Liver (tissue), 9 donors: ENCODE results near the gene CCDC178. TPM values are rescaled to one million over a fixed set of nuclear protein-coding genes. Genes with fewer than 3 reads are reported as not detected.

Experiments used
- DNase-seq: peaks from one replicate; pipeline ENCODE4 v3.0.0-alpha.2; 2017; ENCODE audit warnings: low spot score
- H3K27ac ChIP-seq, 2 donors: one replicate each; pipeline ENCODE4 v1.7.0; 2013; ENCODE audit warnings: inconsistent platforms in 2 of 2, low read length in 2 of 2, control low read depth in 1 of 2, low read depth in 1 of 2, mild to moderate bottlenecking in 1 of 2
- H3K27me3 ChIP-seq, 4 donors: one replicate each; pipeline versions ENCODE4 v1.6.1 to v1.7.0; 2013; ENCODE audit warnings: low read length in 3 of 4, inconsistent platforms in 1 of 4, mild to moderate bottlenecking in 1 of 4, moderate library complexity in 1 of 4; ENCODE audit not compliant: control insufficient read depth in 4 of 4, insufficient read depth in 4 of 4
- H3K36me3 ChIP-seq, 4 donors: one replicate each; pipeline versions ENCODE4 v1.6.1 to v1.7.0; 2013; ENCODE audit warnings: low read length in 3 of 4, mild to moderate bottlenecking in 3 of 4, low read depth in 1 of 4, moderate library complexity in 1 of 4; ENCODE audit not compliant: control insufficient read depth in 4 of 4, insufficient read depth in 3 of 4
- H3K4me1 ChIP-seq, 4 donors: one replicate each; pipeline versions ENCODE4 v1.6.1 to v1.7.0; 2013; ENCODE audit warnings: low read length in 3 of 4, mild to moderate bottlenecking in 3 of 4, moderate library complexity in 1 of 4; ENCODE audit not compliant: control insufficient read depth in 4 of 4, insufficient read depth in 4 of 4
- H3K4me3 ChIP-seq, 3 donors: one replicate each; pipeline versions ENCODE4 v1.6.1 to v1.7.0; 2013; ENCODE audit warnings: low read length in 3 of 3, control low read depth in 1 of 3, low read depth in 1 of 3, mild to moderate bottlenecking in 1 of 3
- H3K9ac ChIP-seq, 2 donors: one replicate each; pipeline ENCODE4 v1.7.0; 2013; ENCODE audit warnings: low read length in 2 of 2, mild to moderate bottlenecking in 2 of 2, moderate library complexity in 2 of 2, control low read depth in 1 of 2, low read depth in 1 of 2
- H3K9me3 ChIP-seq, 4 donors: one replicate each; pipeline versions ENCODE4 v1.6.1 to v1.7.0; 2013; ENCODE audit warnings: low read length in 3 of 4; ENCODE audit not compliant: control insufficient read depth in 4 of 4
- ATF3 ChIP-seq: IDR thresholded peaks from 2 replicates; pipeline ENCODE4 v1.6.1; 2016; ENCODE audit warnings: antibody characterized with exemption
- CTCF ChIP-seq: fragments of 150-350 bp; IDR thresholded peaks from 2 replicates; pipeline ENCODE4 v1.5.1; 2017; ENCODE audit warnings: improper control_type of control experiment, low read depth, low read length; ENCODE audit not compliant: missing input control
- EGR1 ChIP-seq, 2 donors: IDR thresholded peaks; 2 replicates each; pipeline ENCODE4 v1.6.1; 2016 to 2018; ENCODE audit warnings: antibody characterized with exemption in 2 of 2, low read depth in 2 of 2
- FOXA1 ChIP-seq: IDR thresholded peaks from 2 replicates; pipeline ENCODE4 v1.6.1; 2016; ENCODE audit warnings: antibody characterized with exemption
- FOXA2 ChIP-seq: IDR thresholded peaks from 2 replicates; pipeline ENCODE4 v1.6.1; 2016; ENCODE audit warnings: antibody characterized with exemption
- GABPA ChIP-seq, 2 donors: IDR thresholded peaks in 1 of 2; conservative IDR thresholded peaks in 1 of 2; 2 replicates each; pipeline ENCODE4 v1.6.1; 2016; ENCODE audit warnings: antibody characterized with exemption in 2 of 2, mild to moderate bottlenecking in 1 of 2, moderate library complexity in 1 of 2
- HNF4A ChIP-seq, 2 donors: conservative IDR thresholded peaks; 2 replicates each; pipeline ENCODE4 v1.6.1; 2016; ENCODE audit warnings: antibody characterized with exemption in 2 of 2, mild to moderate bottlenecking in 2 of 2
- HNF4G ChIP-seq: IDR thresholded peaks from 2 replicates; pipeline ENCODE4 v1.6.1; 2016; ENCODE audit warnings: antibody characterized with exemption
- JUND ChIP-seq, 2 donors: IDR thresholded peaks; 2 replicates each; pipeline ENCODE4 v1.6.1; 2016; ENCODE audit warnings: antibody characterized with exemption in 2 of 2
- NR2F2 ChIP-seq: IDR thresholded peaks from 2 replicates; pipeline ENCODE4 v1.6.1; 2016; ENCODE audit warnings: antibody characterized with exemption
- RAD21 ChIP-seq, 2 donors: IDR thresholded peaks; 2 replicates each; pipeline ENCODE4 v1.6.1; 2016; ENCODE audit warnings: antibody characterized with exemption in 2 of 2, mild to moderate bottlenecking in 2 of 2
- RXRA ChIP-seq, 2 donors: IDR thresholded peaks; 2 replicates each; pipeline ENCODE4 v1.6.1; 2017 to 2018; ENCODE audit warnings: antibody characterized with exemption in 2 of 2, mild to moderate bottlenecking in 1 of 2
- SP1 ChIP-seq: IDR thresholded peaks from 2 replicates; pipeline ENCODE4 v1.6.1; 2018; ENCODE audit warnings: antibody characterized with exemption, mild to moderate bottlenecking
- TAF1 ChIP-seq: conservative IDR thresholded peaks from 2 replicates; pipeline ENCODE4 v1.6.1; 2016; ENCODE audit warnings: antibody characterized with exemption, mild to moderate bottlenecking
- YY1 ChIP-seq: IDR thresholded peaks from 2 replicates; pipeline ENCODE4 v1.6.1; 2016; ENCODE audit warnings: antibody characterized with exemption, mild to moderate bottlenecking
- ZBTB33 ChIP-seq: IDR thresholded peaks from 2 replicates; pipeline ENCODE4 v1.6.1; 2016; ENCODE audit warnings: antibody characterized with exemption
- polyA plus RNA-seq, 2 donors: library from polyadenylated mRNA; stranded (reverse) in 1 of 2; unstranded in 1 of 2; fragments of 200-250 nt in 1 of 2; fragments of >200 nt in 1 of 2; fragmentation: Nextera tagmentation in 1 of 2; extraction: Ambion mirVana in 1 of 2; gene quantifications; one replicate each; pipeline versions ENCODE4 v1.2.1 to v1.2.3, GENCODE V29; 2013 to 2015
- total RNA-seq, 2 donors: library from RNA; depleted of rRNA; stranded (reverse); fragments of >200 nt; gene quantifications; one replicate each; pipeline ENCODE4 v1.2.3, GENCODE V29; 2014
- TF ChIP-seq, protein P1 (sequence below): IDR thresholded peaks from 2 replicates; pipeline ENCODE4 v1.6.1; 2016; ENCODE audit warnings: antibody characterized with exemption, mild to moderate bottlenecking
- TF ChIP-seq, protein P2 (sequence below): IDR thresholded peaks from 2 replicates; pipeline ENCODE4 v1.6.1; 2016; ENCODE audit warnings: antibody characterized with exemption
- donor health status: healthy.
- donor health status: healthy.
- donor health status: healthy.
- donor health status: healthy.
- donor health status: healthy.

The CCDC178 gene
- total and polyA plus RNA-seq, 4 donors = not detected

DNA sequence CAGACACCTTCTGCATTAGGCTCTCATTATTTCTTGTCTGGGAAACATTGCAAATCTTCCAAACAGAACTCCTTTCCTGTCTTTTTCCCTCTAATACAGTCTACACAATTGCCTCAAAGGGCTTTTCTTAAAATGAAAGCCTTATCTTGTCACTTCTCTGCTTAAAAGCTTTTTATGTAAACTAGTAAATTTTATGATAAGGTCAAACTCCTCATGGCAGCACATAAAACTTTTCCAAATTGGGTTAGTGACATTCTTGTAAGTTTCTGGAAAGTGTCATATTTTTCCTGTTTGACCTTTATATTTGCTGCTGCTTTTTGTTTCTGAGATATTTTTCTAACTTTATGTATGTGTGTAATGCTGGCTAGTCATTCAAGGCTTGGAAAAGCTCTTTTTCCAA is 406.3 kb downstream of the CCDC178 start:
- no peak for DNase-seq
- H3K27ac ChIP-seq = no peak overlapping the region
- H3K27me3 ChIP-seq = no peaks in the 10 kb centered on the region
- no peak overlapping the region for H3K9ac ChIP-seq
- H3K4me3 ChIP-seq = no peak overlapping the region
- no peak for TF ChIP-seq RAD21 (IDR thresholded peaks at IDR 0.05)
- TF ChIP-seq SP1 = no peak
- no peak for TF ChIP-seq ZBTB33
- TF ChIP-seq HNF4G = no peak
- TF ChIP-seq NR2F2 = peak; percentile 20
- TF ChIP-seq TAF1 = no peak
- no peak for TF ChIP-seq HNF4A (conservative IDR thresholded peaks at IDR 0.05)
- peak in 1 of 2 donors; percentile 20 for TF ChIP-seq RXRA (IDR thresholded peaks at IDR 0.05)
- no peak for TF ChIP-seq EGR1 (IDR thresholded peaks at IDR 0.05; ENCODE audit: low read depth in 2 of 2)
- no peak for TF ChIP-seq JUND (IDR thresholded peaks at IDR 0.05)
- TF ChIP-seq, protein P1, sequence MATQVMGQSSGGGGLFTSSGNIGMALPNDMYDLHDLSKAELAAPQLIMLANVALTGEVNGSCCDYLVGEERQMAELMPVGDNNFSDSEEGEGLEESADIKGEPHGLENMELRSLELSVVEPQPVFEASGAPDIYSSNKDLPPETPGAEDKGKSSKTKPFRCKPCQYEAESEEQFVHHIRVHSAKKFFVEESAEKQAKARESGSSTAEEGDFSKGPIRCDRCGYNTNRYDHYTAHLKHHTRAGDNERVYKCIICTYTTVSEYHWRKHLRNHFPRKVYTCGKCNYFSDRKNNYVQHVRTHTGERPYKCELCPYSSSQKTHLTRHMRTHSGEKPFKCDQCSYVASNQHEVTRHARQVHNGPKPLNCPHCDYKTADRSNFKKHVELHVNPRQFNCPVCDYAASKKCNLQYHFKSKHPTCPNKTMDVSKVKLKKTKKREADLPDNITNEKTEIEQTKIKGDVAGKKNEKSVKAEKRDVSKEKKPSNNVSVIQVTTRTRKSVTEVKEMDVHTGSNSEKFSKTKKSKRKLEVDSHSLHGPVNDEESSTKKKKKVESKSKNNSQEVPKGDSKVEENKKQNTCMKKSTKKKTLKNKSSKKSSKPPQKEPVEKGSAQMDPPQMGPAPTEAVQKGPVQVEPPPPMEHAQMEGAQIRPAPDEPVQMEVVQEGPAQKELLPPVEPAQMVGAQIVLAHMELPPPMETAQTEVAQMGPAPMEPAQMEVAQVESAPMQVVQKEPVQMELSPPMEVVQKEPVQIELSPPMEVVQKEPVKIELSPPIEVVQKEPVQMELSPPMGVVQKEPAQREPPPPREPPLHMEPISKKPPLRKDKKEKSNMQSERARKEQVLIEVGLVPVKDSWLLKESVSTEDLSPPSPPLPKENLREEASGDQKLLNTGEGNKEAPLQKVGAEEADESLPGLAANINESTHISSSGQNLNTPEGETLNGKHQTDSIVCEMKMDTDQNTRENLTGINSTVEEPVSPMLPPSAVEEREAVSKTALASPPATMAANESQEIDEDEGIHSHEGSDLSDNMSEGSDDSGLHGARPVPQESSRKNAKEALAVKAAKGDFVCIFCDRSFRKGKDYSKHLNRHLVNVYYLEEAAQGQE = no peak
- TF ChIP-seq GABPA (IDR thresholded peaks at IDR 0.05 in 1 of 2, conservative IDR thresholded peaks at IDR 0.05 in 1 of 2) = no peak
- no peak for TF ChIP-seq YY1
- no peak for TF ChIP-seq FOXA2
- TF ChIP-seq ATF3 = no peak
- TF ChIP-seq CTCF = no peak
- no peak for TF ChIP-seq FOXA1
- no peaks in the 10 kb centered on the region for H3K4me1 ChIP-seq
- no peaks in the 10 kb centered on the region for H3K36me3 ChIP-seq
- H3K9me3 ChIP-seq = no peaks in the 10 kb centered on the region

- H3K27ac ChIP-seq = no peak overlapping the region
- H3K27me3 ChIP-seq = no peaks in the 10 kb centered on the region
- H3K9ac ChIP-seq = no peak overlapping the region
- no peak overlapping the region for H3K4me3 ChIP-seq
- H3K9me3 ChIP-seq = no peaks in the 10 kb centered on the region
- no peaks in the 10 kb centered on the region for H3K4me1 ChIP-seq
- no peaks in the 10 kb centered on the region for H3K36me3 ChIP-seq
- no peak for DNase-seq
- TF ChIP-seq YY1 = no peak
- TF ChIP-seq HNF4G = no peak
- TF ChIP-seq JUND (IDR thresholded peaks at IDR 0.05) = no peak
- no peak for TF ChIP-seq HNF4A (conservative IDR thresholded peaks at IDR 0.05)
- TF ChIP-seq, protein P2, sequence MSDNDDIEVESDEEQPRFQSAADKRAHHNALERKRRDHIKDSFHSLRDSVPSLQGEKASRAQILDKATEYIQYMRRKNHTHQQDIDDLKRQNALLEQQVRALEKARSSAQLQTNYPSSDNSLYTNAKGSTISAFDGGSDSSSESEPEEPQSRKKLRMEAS = no peak
- TF ChIP-seq SP1 = no peak
- no peak for TF ChIP-seq TAF1
- no peak for TF ChIP-seq RXRA (IDR thresholded peaks at IDR 0.05)
- TF ChIP-seq NR2F2 = no peak
- no peak for TF ChIP-seq FOXA1
- TF ChIP-seq ZBTB33 = no peak
- TF ChIP-seq GABPA (IDR thresholded peaks at IDR 0.05 in 1 of 2, conservative IDR thresholded peaks at IDR 0.05 in 1 of 2) = no peak
- TF ChIP-seq, protein P1 = no peak
Measured at GRCh38 chr18:33022370-33022769, 418.2 kb downstream of the CCDC178 start.
